HuH-7 (cell line): Measurements from ENCODE around the gene TNRC18.
A peak's percentile ranks its signal among the peaks of the same experiment; 100 is the strongest.
"Not testable (repeated sequence)": the region's sequence is repeated elsewhere in the genome, so short reads cannot be mapped to it uniquely, and the experiment has no call there.

Experiments
- DNase-seq: peaks from one replicate; pipeline ENCODE4 v3.0.0; 2011; ENCODE audit warnings: low spot score

Gene TNRC18

GRCh38 chr7:5375925-5376324 is 47.7 kb downstream of the TNRC18 start:
- DNase-seq = no peak

GRCh38 chr7:5374464-5374863 is 49.2 kb downstream of the TNRC18 start:
- DNase-seq = no peak

GRCh38 chr7:5373300-5373699 is 50.3 kb downstream of the TNRC18 start:
- DNase-seq = no peak

GRCh38 chr7:5370454-5371353 is 52.9 kb downstream of the TNRC18 start:
- no peak for DNase-seq

GRCh38 chr7:5367661-5368060 is 56.0 kb downstream of the TNRC18 start:
- DNase-seq = no peak

- peak; percentile 98 for DNase-seq
Observed at GRCh38 chr7:5365976-5366625, 57.5 kb downstream of the TNRC18 start.

GRCh38 chr7:5363729-5364128 is 59.9 kb downstream of the TNRC18 start:
- no peak for DNase-seq

- no peak for DNase-seq
Observed at GRCh38 chr7:5362466-5362865, 61.2 kb downstream of the TNRC18 start.

- DNase-seq = no peak
Observed at GRCh38 chr7:5361446-5362127, 62.0 kb downstream of the TNRC18 start.

- DNase-seq = no peak
Observed at GRCh38 chr7:5360971-5361370, 62.7 kb downstream of the TNRC18 start.

- DNase-seq = no peak
Observed at GRCh38 chr7:5360451-5360850, 63.2 kb downstream of the TNRC18 start.

- DNase-seq = not testable (repeated sequence)
Observed at GRCh38 chr7:5360021-5360420, 63.6 kb downstream of the TNRC18 start.

GRCh38 chr7:5359344-5359743 is 64.3 kb downstream of the TNRC18 start:
- no peak for DNase-seq

- no peak for DNase-seq
Observed at GRCh38 chr7:5357951-5358350, 65.7 kb downstream of the TNRC18 start.

- DNase-seq = no peak
Observed at GRCh38 chr7:5356751-5357119, 66.9 kb downstream of the TNRC18 start.

GRCh38 chr7:5354460-5355232 is 69.0 kb downstream of the TNRC18 start:
- DNase-seq = no peak

- no peak for DNase-seq
Observed at GRCh38 chr7:5352440-5353010, 71.1 kb downstream of the TNRC18 start.

- no peak for DNase-seq
Observed at GRCh38 chr7:5351507-5352265, 71.9 kb downstream of the TNRC18 start.

GRCh38 chr7:5350600-5351385 is 72.8 kb downstream of the TNRC18 start:
- DNase-seq = no peak

GRCh38 chr7:5350174-5350463 is 73.5 kb downstream of the TNRC18 start:
- DNase-seq = no peak
